Fibroblast of mammary gland (primary cell): ENCODE measurements around the gene GABRR3.
A peak's percentile ranks its signal among the peaks of the same experiment; 100 is the strongest.

ENCODE experiments used
- DNase-seq: peaks from one replicate; pipeline ENCODE4 v3.0.0-alpha.2; 2010; ENCODE audit warnings: low read depth
- H3K4me3 ChIP-seq: 2 replicates; pipeline ENCODE4 v1.5.1; 2011; ENCODE audit warnings: low read depth, mild to moderate bottlenecking, low read length, moderate library complexity; ENCODE audit not compliant: control insufficient read depth
- TF ChIP-seq, protein P1 (sequence below): conservative IDR thresholded peaks from 2 replicates; pipeline ENCODE4 v1.5.1; 2011; ENCODE audit warnings: low read depth, low read length, inconsistent platforms; ENCODE audit not compliant: control insufficient read depth, insufficient read depth

Gene GABRR3

GRCh38 chr3:98035208-98035607, at the start of gene GABRR3:
GABRR3 (minus strand) TSS chr3:98035315; CDS start chr3:98034987, 328 bp downstream.
- TF ChIP-seq, protein P1, sequence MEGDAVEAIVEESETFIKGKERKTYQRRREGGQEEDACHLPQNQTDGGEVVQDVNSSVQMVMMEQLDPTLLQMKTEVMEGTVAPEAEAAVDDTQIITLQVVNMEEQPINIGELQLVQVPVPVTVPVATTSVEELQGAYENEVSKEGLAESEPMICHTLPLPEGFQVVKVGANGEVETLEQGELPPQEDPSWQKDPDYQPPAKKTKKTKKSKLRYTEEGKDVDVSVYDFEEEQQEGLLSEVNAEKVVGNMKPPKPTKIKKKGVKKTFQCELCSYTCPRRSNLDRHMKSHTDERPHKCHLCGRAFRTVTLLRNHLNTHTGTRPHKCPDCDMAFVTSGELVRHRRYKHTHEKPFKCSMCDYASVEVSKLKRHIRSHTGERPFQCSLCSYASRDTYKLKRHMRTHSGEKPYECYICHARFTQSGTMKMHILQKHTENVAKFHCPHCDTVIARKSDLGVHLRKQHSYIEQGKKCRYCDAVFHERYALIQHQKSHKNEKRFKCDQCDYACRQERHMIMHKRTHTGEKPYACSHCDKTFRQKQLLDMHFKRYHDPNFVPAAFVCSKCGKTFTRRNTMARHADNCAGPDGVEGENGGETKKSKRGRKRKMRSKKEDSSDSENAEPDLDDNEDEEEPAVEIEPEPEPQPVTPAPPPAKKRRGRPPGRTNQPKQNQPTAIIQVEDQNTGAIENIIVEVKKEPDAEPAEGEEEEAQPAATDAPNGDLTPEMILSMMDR = no peak
- DNase-seq = no peak
- H3K4me3 ChIP-seq = no peak within 1 kb of the TSS

- H3K4me3 ChIP-seq = no peak overlapping the region
- TF ChIP-seq, protein P1 = no peak
- no peak for DNase-seq
These were observed 38.4 kb upstream of the GABRR3 start for GRCh38 chr3:98073486-98073885.

DNA sequence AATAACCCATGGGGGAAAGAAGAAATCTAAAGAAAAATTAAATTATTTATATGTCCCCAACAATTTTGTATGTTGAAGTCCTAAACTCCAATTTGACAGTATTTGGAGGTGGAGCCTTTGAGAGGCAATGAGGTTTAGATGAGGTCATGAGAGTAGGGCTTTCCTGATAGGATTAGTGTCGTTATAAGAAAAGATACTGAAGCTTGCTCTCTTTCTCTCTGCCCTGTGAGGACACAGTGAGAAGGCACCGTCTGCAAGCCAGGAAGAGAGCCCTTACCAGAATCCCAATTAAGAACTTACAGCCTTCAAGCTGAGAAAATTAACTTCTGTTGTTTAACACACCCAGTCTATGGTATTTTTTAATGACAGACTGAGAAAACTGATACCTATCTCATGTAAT, 35.7 kb upstream of the GABRR3 start:
- H3K4me3 ChIP-seq = no peak overlapping the region
- DNase-seq = no peak
- TF ChIP-seq, protein P1 = no peak

GRCh38 chr3:98068824-98069223, 33.7 kb upstream of the GABRR3 start:
- DNase-seq = no peak

DNA sequence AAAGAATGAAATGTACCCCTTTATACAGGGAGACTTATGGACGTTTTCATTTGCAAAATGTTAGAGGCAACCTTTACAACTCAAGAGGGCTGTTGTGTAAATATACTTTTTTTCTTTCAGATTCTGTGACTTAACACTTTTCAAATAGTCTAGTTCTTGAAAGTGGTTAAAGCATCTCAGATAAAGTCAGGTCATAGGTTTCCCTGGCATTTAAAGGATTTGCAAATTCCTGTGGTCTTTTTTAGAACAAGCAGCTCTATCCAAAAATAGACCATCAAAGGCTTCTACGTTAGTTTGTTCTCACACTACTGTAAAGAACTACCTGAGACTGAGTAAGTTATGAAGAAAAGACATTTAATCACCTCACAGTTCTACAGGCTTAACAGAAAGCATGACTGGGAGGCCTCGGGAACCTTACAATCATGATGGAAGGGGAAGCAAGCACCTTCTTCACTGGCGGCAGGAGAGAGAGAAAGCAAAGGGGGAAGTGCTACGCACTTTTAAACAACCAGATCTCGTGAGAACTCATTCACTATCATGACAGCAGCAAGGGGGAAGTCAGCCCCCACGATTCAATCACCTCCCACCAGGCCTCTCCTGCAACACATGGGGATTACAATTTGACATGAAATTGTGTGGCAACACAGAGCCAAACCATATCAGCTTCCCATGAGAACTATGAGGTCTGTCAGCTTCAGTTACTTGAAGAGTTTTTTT, 23.3 kb upstream of the GABRR3 start:
- H3K4me3 ChIP-seq = no peak overlapping the region
- TF ChIP-seq, protein P1 = no peak
- DNase-seq = no peak

More at GRCh38 chr3:98068824-98069223, 33.7 kb upstream of the GABRR3 start:
- no peak overlapping the region for H3K4me3 ChIP-seq
- TF ChIP-seq, protein P1 = peak; percentile 9

DNA sequence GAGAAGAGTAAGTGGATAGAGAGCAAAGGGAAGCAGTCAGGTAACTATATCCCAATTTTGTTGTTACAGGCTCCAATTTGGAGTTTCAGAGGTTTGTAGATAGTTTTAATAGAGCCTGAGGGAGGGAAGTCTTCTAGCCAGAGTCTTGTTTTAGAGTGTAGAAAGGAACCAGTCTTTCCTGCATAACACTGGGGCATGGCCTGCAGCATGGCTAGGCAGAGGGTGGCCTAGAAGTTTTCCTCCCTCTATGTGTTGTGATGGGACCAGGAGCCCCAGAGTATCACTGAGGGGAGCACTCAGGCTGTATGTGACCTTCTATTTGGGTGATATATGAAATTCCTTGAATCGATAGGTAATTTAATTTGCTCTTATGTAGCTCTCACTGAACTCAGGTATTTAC, 22.5 kb upstream of the GABRR3 start:
- H3K4me3 ChIP-seq = no peak overlapping the region
- TF ChIP-seq, protein P1 = no peak
- DNase-seq = no peak

DNA sequence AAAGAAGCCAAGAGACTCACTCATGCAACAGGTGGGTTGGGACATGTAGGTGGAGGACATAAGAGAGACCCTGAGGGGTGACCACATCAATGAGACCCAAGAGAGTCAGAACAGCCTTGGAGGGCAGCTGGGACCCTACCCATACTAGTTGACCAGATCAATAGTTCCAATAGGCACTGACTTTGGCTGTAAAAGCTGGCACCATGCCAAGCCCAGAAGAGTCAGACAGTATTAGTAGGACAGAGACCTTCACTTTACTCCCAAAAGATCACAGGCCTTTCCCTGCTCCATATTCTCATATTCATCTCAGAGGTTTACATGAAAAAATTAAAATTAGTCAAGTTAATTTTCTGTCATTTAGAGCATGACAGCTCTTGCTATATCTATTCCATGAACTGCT, 20.9 kb upstream of the GABRR3 start:
- DNase-seq = no peak
- TF ChIP-seq, protein P1 = no peak
- H3K4me3 ChIP-seq = no peak overlapping the region
